Liver (tissue), 9 donors: ENCODE measurements around the gene PEF1. TPM values are rescaled to one million over a fixed set of nuclear protein-coding genes. Genes with fewer than 3 reads are reported as not detected.

Source experiments
- DNase-seq: peaks from one replicate; pipeline ENCODE4 v3.0.0-alpha.2; 2017; ENCODE audit warnings: low spot score
- H3K27ac ChIP-seq, 2 donors: one replicate each; pipeline ENCODE4 v1.7.0; 2013; ENCODE audit warnings: inconsistent platforms in 2 of 2, low read length in 2 of 2, control low read depth in 1 of 2, low read depth in 1 of 2, mild to moderate bottlenecking in 1 of 2
- H3K27me3 ChIP-seq, 4 donors: one replicate each; pipeline versions ENCODE4 v1.6.1 to v1.7.0; 2013; ENCODE audit warnings: low read length in 3 of 4, inconsistent platforms in 1 of 4, mild to moderate bottlenecking in 1 of 4, moderate library complexity in 1 of 4; ENCODE audit not compliant: control insufficient read depth in 4 of 4, insufficient read depth in 4 of 4
- H3K36me3 ChIP-seq, 4 donors: one replicate each; pipeline versions ENCODE4 v1.6.1 to v1.7.0; 2013; ENCODE audit warnings: low read length in 3 of 4, mild to moderate bottlenecking in 3 of 4, low read depth in 1 of 4, moderate library complexity in 1 of 4; ENCODE audit not compliant: control insufficient read depth in 4 of 4, insufficient read depth in 3 of 4
- H3K4me1 ChIP-seq, 4 donors: one replicate each; pipeline versions ENCODE4 v1.6.1 to v1.7.0; 2013; ENCODE audit warnings: low read length in 3 of 4, mild to moderate bottlenecking in 3 of 4, moderate library complexity in 1 of 4; ENCODE audit not compliant: control insufficient read depth in 4 of 4, insufficient read depth in 4 of 4
- H3K4me3 ChIP-seq, 3 donors: one replicate each; pipeline versions ENCODE4 v1.6.1 to v1.7.0; 2013; ENCODE audit warnings: low read length in 3 of 3, control low read depth in 1 of 3, low read depth in 1 of 3, mild to moderate bottlenecking in 1 of 3
- H3K9ac ChIP-seq, 2 donors: one replicate each; pipeline ENCODE4 v1.7.0; 2013; ENCODE audit warnings: low read length in 2 of 2, mild to moderate bottlenecking in 2 of 2, moderate library complexity in 2 of 2, control low read depth in 1 of 2, low read depth in 1 of 2
- H3K9me3 ChIP-seq, 4 donors: one replicate each; pipeline versions ENCODE4 v1.6.1 to v1.7.0; 2013; ENCODE audit warnings: low read length in 3 of 4; ENCODE audit not compliant: control insufficient read depth in 4 of 4
- EGR1 ChIP-seq, 2 donors: IDR thresholded peaks; 2 replicates each; pipeline ENCODE4 v1.6.1; 2016 to 2018; ENCODE audit warnings: antibody characterized with exemption in 2 of 2, low read depth in 2 of 2
- FOXA1 ChIP-seq: IDR thresholded peaks from 2 replicates; pipeline ENCODE4 v1.6.1; 2016; ENCODE audit warnings: antibody characterized with exemption
- FOXA2 ChIP-seq: IDR thresholded peaks from 2 replicates; pipeline ENCODE4 v1.6.1; 2016; ENCODE audit warnings: antibody characterized with exemption
- GABPA ChIP-seq, 2 donors: IDR thresholded peaks in 1 of 2; conservative IDR thresholded peaks in 1 of 2; 2 replicates each; pipeline ENCODE4 v1.6.1; 2016; ENCODE audit warnings: antibody characterized with exemption in 2 of 2, mild to moderate bottlenecking in 1 of 2, moderate library complexity in 1 of 2
- HNF4G ChIP-seq: IDR thresholded peaks from 2 replicates; pipeline ENCODE4 v1.6.1; 2016; ENCODE audit warnings: antibody characterized with exemption
- JUND ChIP-seq, 2 donors: IDR thresholded peaks; 2 replicates each; pipeline ENCODE4 v1.6.1; 2016; ENCODE audit warnings: antibody characterized with exemption in 2 of 2
- NR2F2 ChIP-seq: IDR thresholded peaks from 2 replicates; pipeline ENCODE4 v1.6.1; 2016; ENCODE audit warnings: antibody characterized with exemption
- RAD21 ChIP-seq, 2 donors: IDR thresholded peaks; 2 replicates each; pipeline ENCODE4 v1.6.1; 2016; ENCODE audit warnings: antibody characterized with exemption in 2 of 2, mild to moderate bottlenecking in 2 of 2
- RXRA ChIP-seq, 2 donors: IDR thresholded peaks; 2 replicates each; pipeline ENCODE4 v1.6.1; 2017 to 2018; ENCODE audit warnings: antibody characterized with exemption in 2 of 2, mild to moderate bottlenecking in 1 of 2
- SP1 ChIP-seq: IDR thresholded peaks from 2 replicates; pipeline ENCODE4 v1.6.1; 2018; ENCODE audit warnings: antibody characterized with exemption, mild to moderate bottlenecking
- TAF1 ChIP-seq: conservative IDR thresholded peaks from 2 replicates; pipeline ENCODE4 v1.6.1; 2016; ENCODE audit warnings: antibody characterized with exemption, mild to moderate bottlenecking
- YY1 ChIP-seq: IDR thresholded peaks from 2 replicates; pipeline ENCODE4 v1.6.1; 2016; ENCODE audit warnings: antibody characterized with exemption, mild to moderate bottlenecking
- WGBS: extraction: QIAGEN DNeasy Blood & Tissue Kit; methylation state at CpG from one replicate; pipeline ENCODE4 v1.1.7; 2013; 5-methylcytosine and 5-hydroxymethylcytosine counted together
- polyA plus RNA-seq, 2 donors: library from polyadenylated mRNA; stranded (reverse) in 1 of 2; unstranded in 1 of 2; fragments of 200-250 nt in 1 of 2; fragments of >200 nt in 1 of 2; fragmentation: Nextera tagmentation in 1 of 2; extraction: Ambion mirVana in 1 of 2; gene quantifications; one replicate each; pipeline versions ENCODE4 v1.2.1 to v1.2.3, GENCODE V29; 2013 to 2015
- total RNA-seq, 2 donors: library from RNA; depleted of rRNA; stranded (reverse); fragments of >200 nt; gene quantifications; one replicate each; pipeline ENCODE4 v1.2.3, GENCODE V29; 2014
- TF ChIP-seq, protein P1 (sequence below): IDR thresholded peaks from 2 replicates; pipeline ENCODE4 v1.6.1; 2016; ENCODE audit warnings: antibody characterized with exemption
- TF ChIP-seq, protein P2 (sequence below): IDR thresholded peaks from 2 replicates; pipeline ENCODE4 v1.6.1; 2016; ENCODE audit warnings: antibody characterized with exemption
- TF ChIP-seq, protein P3 (sequence below): IDR thresholded peaks from 2 replicates; pipeline ENCODE4 v1.6.1; 2016; ENCODE audit warnings: antibody characterized with exemption
- TF ChIP-seq, protein P4 (sequence below): fragments of 150-350 bp; IDR thresholded peaks from 2 replicates; pipeline ENCODE4 v1.5.1; 2017; ENCODE audit warnings: improper control_type of control experiment, low read depth, low read length; ENCODE audit not compliant: missing input control
- donor health status: healthy.
- donor health status: healthy.
- donor health status: healthy.
- donor health status: healthy.
- donor health status: healthy.

The PEF1 gene
- total and polyA plus RNA-seq, 4 donors, result 27.7 to 46.8 (median 32.2) TPM

DNA sequence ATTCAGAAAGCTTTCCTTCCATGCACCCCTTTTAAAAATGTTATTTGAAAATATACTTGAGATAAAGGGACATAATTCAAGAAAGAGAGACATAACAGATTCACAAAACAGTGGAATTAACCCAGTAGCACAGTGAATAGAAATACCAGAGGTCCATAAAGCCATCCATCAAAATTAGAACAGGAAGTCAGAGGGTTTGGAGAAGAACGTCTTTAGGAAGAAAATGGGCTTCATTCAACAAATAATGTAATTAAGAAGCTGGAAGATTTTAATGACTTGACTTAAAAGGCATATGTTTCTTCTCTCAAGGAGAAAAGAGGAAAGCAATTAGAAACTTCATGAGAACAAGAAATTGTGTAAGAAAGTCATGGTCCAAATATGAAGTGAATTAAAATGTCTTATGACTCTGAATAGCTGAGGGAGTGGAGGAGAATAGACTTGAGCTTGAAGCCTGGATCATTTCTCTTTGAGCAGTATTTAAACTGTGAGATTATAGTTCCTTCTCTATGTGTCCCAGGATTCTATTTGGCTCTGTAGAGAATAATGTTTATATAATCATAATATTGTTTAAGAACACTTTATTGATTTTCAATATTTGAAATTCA, 35.1 kb downstream of the PEF1 start:
- TF ChIP-seq, protein P1, sequence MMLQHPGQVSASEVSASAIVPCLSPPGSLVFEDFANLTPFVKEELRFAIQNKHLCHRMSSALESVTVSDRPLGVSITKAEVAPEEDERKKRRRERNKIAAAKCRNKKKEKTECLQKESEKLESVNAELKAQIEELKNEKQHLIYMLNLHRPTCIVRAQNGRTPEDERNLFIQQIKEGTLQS, result no peak
- TF ChIP-seq EGR1 (IDR thresholded peaks at IDR 0.05; ENCODE audit: low read depth in 2 of 2), result no peak
- WGBS, result 43% methylated on average over 1 of the region's 1 CpG

DNA sequence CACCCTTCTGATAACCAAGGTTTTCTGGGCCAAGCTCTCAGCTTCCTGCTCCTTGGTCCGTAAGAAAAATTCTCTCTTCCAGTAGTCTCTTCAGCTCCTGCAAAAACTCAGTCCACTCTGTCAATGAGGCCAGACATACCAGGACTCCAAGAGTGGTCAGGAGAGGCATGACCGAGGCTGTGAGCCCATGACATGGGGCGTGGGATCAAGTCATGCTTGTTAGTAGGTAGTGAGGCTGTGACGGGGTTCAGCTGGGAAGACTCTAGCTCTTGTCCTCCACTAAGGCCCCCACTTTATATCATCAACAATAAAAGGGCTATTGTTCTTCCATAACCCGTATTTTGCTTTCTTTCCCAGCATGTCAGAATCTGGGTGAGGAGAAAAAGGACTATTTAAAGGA, 37.3 kb downstream of the PEF1 start:
- no peak for TF ChIP-seq NR2F2
- TF ChIP-seq GABPA (IDR thresholded peaks at IDR 0.05 in 1 of 2, conservative IDR thresholded peaks at IDR 0.05 in 1 of 2), result no peak
- no peak for TF ChIP-seq JUND (IDR thresholded peaks at IDR 0.05)
- no peak for TF ChIP-seq YY1
- TF ChIP-seq RXRA (IDR thresholded peaks at IDR 0.05), result no peak
- TF ChIP-seq, protein P2, sequence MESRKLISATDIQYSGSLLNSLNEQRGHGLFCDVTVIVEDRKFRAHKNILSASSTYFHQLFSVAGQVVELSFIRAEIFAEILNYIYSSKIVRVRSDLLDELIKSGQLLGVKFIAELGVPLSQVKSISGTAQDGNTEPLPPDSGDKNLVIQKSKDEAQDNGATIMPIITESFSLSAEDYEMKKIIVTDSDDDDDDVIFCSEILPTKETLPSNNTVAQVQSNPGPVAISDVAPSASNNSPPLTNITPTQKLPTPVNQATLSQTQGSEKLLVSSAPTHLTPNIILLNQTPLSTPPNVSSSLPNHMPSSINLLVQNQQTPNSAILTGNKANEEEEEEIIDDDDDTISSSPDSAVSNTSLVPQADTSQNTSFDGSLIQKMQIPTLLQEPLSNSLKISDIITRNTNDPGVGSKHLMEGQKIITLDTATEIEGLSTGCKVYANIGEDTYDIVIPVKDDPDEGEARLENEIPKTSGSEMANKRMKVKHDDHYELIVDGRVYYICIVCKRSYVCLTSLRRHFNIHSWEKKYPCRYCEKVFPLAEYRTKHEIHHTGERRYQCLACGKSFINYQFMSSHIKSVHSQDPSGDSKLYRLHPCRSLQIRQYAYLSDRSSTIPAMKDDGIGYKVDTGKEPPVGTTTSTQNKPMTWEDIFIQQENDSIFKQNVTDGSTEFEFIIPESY, result no peak
- TF ChIP-seq EGR1 (IDR thresholded peaks at IDR 0.05; ENCODE audit: low read depth in 2 of 2), result no peak
- no peak for TF ChIP-seq SP1
- no peak for TF ChIP-seq FOXA2
- TF ChIP-seq HNF4G, result no peak
- TF ChIP-seq, protein P1, result no peak
- TF ChIP-seq RAD21 (IDR thresholded peaks at IDR 0.05), result no peak
- TF ChIP-seq TAF1, result no peak
- TF ChIP-seq, protein P3, sequence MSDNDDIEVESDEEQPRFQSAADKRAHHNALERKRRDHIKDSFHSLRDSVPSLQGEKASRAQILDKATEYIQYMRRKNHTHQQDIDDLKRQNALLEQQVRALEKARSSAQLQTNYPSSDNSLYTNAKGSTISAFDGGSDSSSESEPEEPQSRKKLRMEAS, result no peak
- Histone ChIP-seq H3K27ac (no peak overlapping the region), H3K27me3 (peaks cover 0 to 3% (median 0%) of the 10 kb centered on the region in 4 donors), H3K4me1 (no peaks in the 10 kb centered on the region), H3K4me3 (no peak overlapping the region), H3K36me3 (no peaks in the 10 kb centered on the region), H3K9me3 (no peaks in the 10 kb centered on the region), H3K9ac (no peak overlapping the region)
- WGBS, result 92% methylated on average over 5 of the region's 5 CpGs
- DNase-seq, result no peak

More for the DNA sequence above, 35.1 kb downstream of the PEF1 start:
- Histone ChIP-seq H3K4me3 (no peak overlapping the region), H3K27ac (no peak overlapping the region), H3K4me1 (no peaks in the 10 kb centered on the region), H3K9ac (no peak overlapping the region), H3K27me3 (peaks cover 0 to 3% (median 0%) of the 10 kb centered on the region in 4 donors), H3K36me3 (no peaks in the 10 kb centered on the region), H3K9me3 (no peaks in the 10 kb centered on the region)
- no peak for DNase-seq

DNA sequence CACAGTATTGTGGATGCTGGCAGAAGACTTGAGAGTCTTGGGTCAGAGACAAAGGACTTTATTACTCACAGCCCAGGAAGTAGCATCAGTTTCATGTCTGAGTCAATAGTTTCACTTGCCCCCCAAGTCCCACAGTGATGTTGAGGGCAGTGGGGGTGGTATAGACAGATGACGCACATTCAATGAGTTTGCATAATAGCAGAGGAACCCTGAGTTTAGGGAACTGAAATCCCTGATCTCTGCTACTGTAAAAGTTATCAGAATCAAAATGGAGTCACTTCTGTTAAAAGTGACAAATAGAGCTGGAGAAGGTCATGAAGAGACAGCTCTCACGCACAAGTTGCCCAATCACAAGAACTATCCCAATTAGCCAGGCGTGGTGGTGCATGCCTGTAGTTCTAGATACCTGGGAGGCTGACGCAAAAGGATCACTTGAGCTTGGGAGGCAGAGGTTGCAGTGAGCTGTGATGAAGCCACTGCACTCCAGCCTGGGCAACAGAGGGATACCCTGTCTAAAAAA, 38.7 kb downstream of the PEF1 start:
- H3K36me3 ChIP-seq, result no peaks in the 10 kb centered on the region
- no peak overlapping the region for H3K4me3 ChIP-seq
- WGBS, result 86% methylated on average over 4 of the region's 4 CpGs
- H3K27me3 ChIP-seq, result peaks cover 0 to 3% (median 0%) of the 10 kb centered on the region in 4 donors
- no peak overlapping the region for H3K9ac ChIP-seq
- DNase-seq, result no peak
- H3K4me1 ChIP-seq, result no peaks in the 10 kb centered on the region
- no peak overlapping the region for H3K27ac ChIP-seq
- H3K9me3 ChIP-seq, result no peaks in the 10 kb centered on the region
- no peak for TF ChIP-seq RAD21 (IDR thresholded peaks at IDR 0.05)
- TF ChIP-seq, protein P4, sequence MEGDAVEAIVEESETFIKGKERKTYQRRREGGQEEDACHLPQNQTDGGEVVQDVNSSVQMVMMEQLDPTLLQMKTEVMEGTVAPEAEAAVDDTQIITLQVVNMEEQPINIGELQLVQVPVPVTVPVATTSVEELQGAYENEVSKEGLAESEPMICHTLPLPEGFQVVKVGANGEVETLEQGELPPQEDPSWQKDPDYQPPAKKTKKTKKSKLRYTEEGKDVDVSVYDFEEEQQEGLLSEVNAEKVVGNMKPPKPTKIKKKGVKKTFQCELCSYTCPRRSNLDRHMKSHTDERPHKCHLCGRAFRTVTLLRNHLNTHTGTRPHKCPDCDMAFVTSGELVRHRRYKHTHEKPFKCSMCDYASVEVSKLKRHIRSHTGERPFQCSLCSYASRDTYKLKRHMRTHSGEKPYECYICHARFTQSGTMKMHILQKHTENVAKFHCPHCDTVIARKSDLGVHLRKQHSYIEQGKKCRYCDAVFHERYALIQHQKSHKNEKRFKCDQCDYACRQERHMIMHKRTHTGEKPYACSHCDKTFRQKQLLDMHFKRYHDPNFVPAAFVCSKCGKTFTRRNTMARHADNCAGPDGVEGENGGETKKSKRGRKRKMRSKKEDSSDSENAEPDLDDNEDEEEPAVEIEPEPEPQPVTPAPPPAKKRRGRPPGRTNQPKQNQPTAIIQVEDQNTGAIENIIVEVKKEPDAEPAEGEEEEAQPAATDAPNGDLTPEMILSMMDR, result no peak
- no peak for TF ChIP-seq GABPA (IDR thresholded peaks at IDR 0.05 in 1 of 2, conservative IDR thresholded peaks at IDR 0.05 in 1 of 2)
- no peak for TF ChIP-seq TAF1
- no peak for TF ChIP-seq JUND (IDR thresholded peaks at IDR 0.05)
- no peak for TF ChIP-seq SP1
- no peak for TF ChIP-seq HNF4G
- TF ChIP-seq FOXA2, result no peak
- TF ChIP-seq YY1, result no peak
- TF ChIP-seq, protein P2, result no peak
- no peak for TF ChIP-seq RXRA (IDR thresholded peaks at IDR 0.05)
- no peak for TF ChIP-seq NR2F2
- TF ChIP-seq FOXA1, result no peak
- TF ChIP-seq EGR1 (IDR thresholded peaks at IDR 0.05; ENCODE audit: low read depth in 2 of 2), result no peak
- TF ChIP-seq, protein P1, result no peak
- TF ChIP-seq, protein P3, result no peak
